Brain pericyte (primary cell): ENCODE measurements around the gene CENPC.
"Not testable (repeated sequence)": the region's sequence is repeated elsewhere in the genome, so short reads cannot be mapped to it uniquely, and the experiment has no call there.

Experiments
- DNase-seq: peaks from one replicate; pipeline ENCODE4 v3.0.0-alpha.2; 2012; ENCODE audit warnings: low read depth, low spot score

CENPC gene

GRCh38 chr4:67550451-67550850 is 5.1 kb upstream of the CENPC start:
- no peak for DNase-seq

- no peak for DNase-seq
Measured at GRCh38 chr4:67549123-67549522, 3.8 kb upstream of the CENPC start.

- DNase-seq, result no peak
Measured at GRCh38 chr4:67546971-67547370, 1.7 kb upstream of the CENPC start.

GRCh38 chr4:67546004-67546356 is 677 bp upstream of the CENPC start:
- DNase-seq, result no peak

GRCh38 chr4:67542076-67542475 is 3.2 kb downstream of the CENPC start:
- no peak for DNase-seq

GRCh38 chr4:67539830-67540229 is 5.5 kb downstream of the CENPC start:
- DNase-seq, result no peak

GRCh38 chr4:67535280-67535840 is 9.9 kb downstream of the CENPC start:
- no peak for DNase-seq

- no peak for DNase-seq
Measured at GRCh38 chr4:67533112-67533511, 12.2 kb downstream of the CENPC start.

GRCh38 chr4:67532397-67532796 is 12.9 kb downstream of the CENPC start:
- not testable (repeated sequence) for DNase-seq

- no peak for DNase-seq
Measured at GRCh38 chr4:67531379-67531962, 13.8 kb downstream of the CENPC start.

GRCh38 chr4:67524140-67524539 is 21.2 kb downstream of the CENPC start:
- not testable (repeated sequence) for DNase-seq

GRCh38 chr4:67522851-67523671 is 22.2 kb downstream of the CENPC start:
- DNase-seq, result no peak

- DNase-seq, result no peak
Measured at GRCh38 chr4:67522230-67522629, 23.1 kb downstream of the CENPC start.

- no peak for DNase-seq
Measured at GRCh38 chr4:67521506-67521905, 23.8 kb downstream of the CENPC start.

GRCh38 chr4:67520141-67520540 is 25.2 kb downstream of the CENPC start:
- no peak for DNase-seq

GRCh38 chr4:67512501-67512900 is 32.8 kb downstream of the CENPC start:
- DNase-seq, result no peak

GRCh38 chr4:67500373-67500772 is 44.9 kb downstream of the CENPC start:
- DNase-seq, result no peak

- DNase-seq, result no peak
Measured at GRCh38 chr4:67499799-67500198, 45.5 kb downstream of the CENPC start.

- peak; percentile 38 for DNase-seq
Measured at GRCh38 chr4:67483868-67484602, 61.3 kb downstream of the CENPC start.

GRCh38 chr4:67480810-67481209 is 64.5 kb downstream of the CENPC start:
- DNase-seq, result no peak

GRCh38 chr4:67475155-67475554 is 70.1 kb downstream of the CENPC start:
- no peak for DNase-seq

GRCh38 chr4:67470871-67471270 is 74.4 kb downstream of the CENPC start:
- no peak for DNase-seq
